MM.1S (cell line): ENCODE data around the gene MLLT10.
"Not testable (repeated sequence)": the region's sequence is repeated elsewhere in the genome, so short reads cannot be mapped to it uniquely, and the experiment has no call there.

ENCODE experiments used
- DNase-seq: peaks from one replicate; pipeline ENCODE4 v3.0.0-alpha.2; 2015
- H2AFZ ChIP-seq: fragments of 300-600 bp; sonication (generic); 2 replicates; pipeline ENCODE4 v1.6.0; 2016; ENCODE audit warnings: antibody characterized with exemption, low read length
- H3F3A ChIP-seq: fragments of 300-600 bp; sonication (generic); 2 replicates; pipeline ENCODE4 v1.6.1; 2016; ENCODE audit warnings: mild to moderate bottlenecking, antibody characterized with exemption, low read length, moderate library complexity, mixed read lengths; ENCODE audit not compliant: insufficient read depth
- H3K27ac ChIP-seq: fragments of 300-600 bp; sonication (generic); 2 replicates; pipeline ENCODE4 v1.5.1; 2016; ENCODE audit warnings: mild to moderate bottlenecking, low read length
- H3K27me3 ChIP-seq: fragments of 300-600 bp; sonication (generic); replicated peaks from 2 replicates; pipeline ENCODE4 v1.6.0; 2016; ENCODE audit warnings: low read length; ENCODE audit not compliant: insufficient read depth
- H3K36me3 ChIP-seq: fragments of 300-600 bp; sonication (generic); replicated peaks from 2 replicates; pipeline ENCODE4 v1.6.1; 2016; ENCODE audit warnings: mild to moderate bottlenecking, low read length, mixed read lengths; ENCODE audit not compliant: insufficient read depth
- H3K4me1 ChIP-seq: fragments of 300-600 bp; sonication (generic); 2 replicates; pipeline ENCODE4 v1.6.1; 2016; ENCODE audit warnings: low read length, mixed read lengths
- H3K4me2 ChIP-seq: fragments of 300-600 bp; sonication (generic); 2 replicates; pipeline ENCODE4 v1.6.0; 2016; ENCODE audit warnings: low read depth, low read length
- H3K4me3 ChIP-seq: fragments of 300-600 bp; sonication (generic); 2 replicates; pipeline ENCODE4 v1.5.1; 2016; ENCODE audit warnings: low read length, mixed read lengths
- H3K79me2 ChIP-seq: fragments of 300-600 bp; sonication (generic); 2 replicates; pipeline ENCODE4 v1.6.1; 2016; ENCODE audit warnings: mixed run types, low read length, mixed read lengths
- H3K9ac ChIP-seq: fragments of 300-600 bp; sonication (generic); 2 replicates; pipeline ENCODE4 v1.6.1; 2016; ENCODE audit warnings: low read length, mixed read lengths
- H3K9me2 ChIP-seq: fragments of 300-600 bp; sonication (generic); replicated peaks from 2 replicates; pipeline ENCODE4 v1.6.1; 2016; ENCODE audit warnings: mild to moderate bottlenecking, low read length, mixed read lengths; ENCODE audit not compliant: insufficient read depth
- H3K9me3 ChIP-seq: fragments of 300-600 bp; sonication (generic); replicated peaks from 2 replicates; pipeline ENCODE4 v1.6.1; 2016; ENCODE audit warnings: mild to moderate bottlenecking, low read length, mixed read lengths; ENCODE audit not compliant: insufficient read depth
- H4K20me1 ChIP-seq: fragments of 300-600 bp; sonication (generic); 2 replicates; pipeline ENCODE4 v1.6.1; 2016; ENCODE audit warnings: mild to moderate bottlenecking, low read length, moderate library complexity, mixed read lengths; ENCODE audit not compliant: insufficient read depth
- EZH2 ChIP-seq: fragments of 300-600 bp; sonication (generic); optimal IDR thresholded peaks from 2 replicates; pipeline ENCODE3; 2017; ENCODE audit warnings: low read depth, mild to moderate bottlenecking, antibody characterized with exemption, low read length, mixed read lengths
- EZH2phosphoT487 ChIP-seq: fragments of 300-600 bp; sonication (generic); IDR thresholded peaks from 2 replicates; pipeline ENCODE4 v1.6.1; 2018; ENCODE audit warnings: antibody characterized with exemption, low read length
- TF ChIP-seq, protein P1 (sequence below): fragments of 300-600 bp; sonication (generic); IDR thresholded peaks from 2 replicates; pipeline ENCODE4 v1.5.1; 2016; ENCODE audit warnings: antibody characterized with exemption, low read length, mixed read lengths

MLLT10 gene

DNA sequence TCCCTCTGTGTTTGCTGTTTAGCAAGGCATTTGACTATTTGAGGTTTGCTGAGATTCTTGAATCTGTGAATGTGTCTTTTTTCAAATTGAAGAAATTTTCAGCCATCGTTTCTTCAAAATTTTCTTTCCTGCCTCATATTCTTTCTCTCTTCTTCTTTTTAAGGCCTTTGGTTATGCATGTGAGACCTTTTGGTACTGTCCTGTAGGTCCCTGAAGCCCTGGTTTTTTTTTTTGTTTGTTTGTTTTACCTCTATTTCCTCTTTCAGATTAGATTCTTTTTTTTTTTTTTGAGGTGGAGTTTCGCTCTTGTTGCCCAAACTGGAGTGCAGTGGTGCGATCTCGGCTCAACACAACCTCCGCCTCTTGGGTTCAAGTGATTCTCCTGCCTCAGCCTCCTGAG, 45.3 kb downstream of the MLLT10 start:
- H3K27me3 ChIP-seq, result no peaks in the 10 kb centered on the region
- H3K9me2 ChIP-seq, result no peaks in the 10 kb centered on the region
- H3K9ac ChIP-seq, result no peak overlapping the region
- no peak overlapping the region for H3K4me2 ChIP-seq
- no peak overlapping the region for H3K27ac ChIP-seq
- no peak for DNase-seq
- H2AFZ ChIP-seq, result no peak overlapping the region
- H3K79me2 ChIP-seq, result peaks cover 89% of the 10 kb centered on the region
- TF ChIP-seq EZH2, result no peak
- TF ChIP-seq, protein P1, sequence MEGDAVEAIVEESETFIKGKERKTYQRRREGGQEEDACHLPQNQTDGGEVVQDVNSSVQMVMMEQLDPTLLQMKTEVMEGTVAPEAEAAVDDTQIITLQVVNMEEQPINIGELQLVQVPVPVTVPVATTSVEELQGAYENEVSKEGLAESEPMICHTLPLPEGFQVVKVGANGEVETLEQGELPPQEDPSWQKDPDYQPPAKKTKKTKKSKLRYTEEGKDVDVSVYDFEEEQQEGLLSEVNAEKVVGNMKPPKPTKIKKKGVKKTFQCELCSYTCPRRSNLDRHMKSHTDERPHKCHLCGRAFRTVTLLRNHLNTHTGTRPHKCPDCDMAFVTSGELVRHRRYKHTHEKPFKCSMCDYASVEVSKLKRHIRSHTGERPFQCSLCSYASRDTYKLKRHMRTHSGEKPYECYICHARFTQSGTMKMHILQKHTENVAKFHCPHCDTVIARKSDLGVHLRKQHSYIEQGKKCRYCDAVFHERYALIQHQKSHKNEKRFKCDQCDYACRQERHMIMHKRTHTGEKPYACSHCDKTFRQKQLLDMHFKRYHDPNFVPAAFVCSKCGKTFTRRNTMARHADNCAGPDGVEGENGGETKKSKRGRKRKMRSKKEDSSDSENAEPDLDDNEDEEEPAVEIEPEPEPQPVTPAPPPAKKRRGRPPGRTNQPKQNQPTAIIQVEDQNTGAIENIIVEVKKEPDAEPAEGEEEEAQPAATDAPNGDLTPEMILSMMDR, result no peak
- no peak for TF ChIP-seq EZH2phosphoT487
- H3K4me3 ChIP-seq, result no peak overlapping the region
- peaks cover 2% of the 10 kb centered on the region for H3F3A ChIP-seq
- H3K4me1 ChIP-seq, result no peaks in the 10 kb centered on the region
- H4K20me1 ChIP-seq, result no peaks in the 10 kb centered on the region
- H3K9me3 ChIP-seq, result no peaks in the 10 kb centered on the region
- no peaks in the 10 kb centered on the region for H3K36me3 ChIP-seq

DNA sequence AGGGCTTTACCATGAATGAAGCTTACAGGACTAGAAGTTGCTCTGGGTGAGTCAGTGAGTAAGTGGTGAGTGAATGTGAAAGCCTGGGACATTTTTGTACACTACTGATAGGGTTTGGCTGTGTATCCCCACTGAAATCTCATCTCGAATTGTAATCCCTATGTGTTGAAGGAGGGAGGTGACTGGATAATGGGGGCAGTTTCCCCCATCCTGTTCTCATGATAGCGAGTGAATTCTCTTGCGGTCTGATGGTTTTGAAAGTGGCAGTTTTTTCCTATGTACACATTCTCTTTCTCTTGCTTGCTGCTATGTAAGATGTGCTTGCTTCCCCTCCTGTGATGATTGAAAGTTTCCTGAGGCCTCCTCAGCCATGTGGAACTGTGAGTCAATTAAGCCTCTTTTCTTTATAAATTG, 47.4 kb downstream of the MLLT10 start:
- not testable (repeated sequence) for DNase-seq, H2AFZ ChIP-seq, H3K36me3 ChIP-seq, H3K9me2 ChIP-seq, H3K27me3 ChIP-seq, H3K9me3 ChIP-seq, H3K9ac ChIP-seq, H3K27ac ChIP-seq, H3K4me2 ChIP-seq, H4K20me1 ChIP-seq, H3K4me3 ChIP-seq, H3K4me1 ChIP-seq
- Histone ChIP-seq H3K79me2 (peaks cover 80% of the 10 kb centered on the region), H3F3A (peaks cover 21% of the 10 kb centered on the region)

DNA sequence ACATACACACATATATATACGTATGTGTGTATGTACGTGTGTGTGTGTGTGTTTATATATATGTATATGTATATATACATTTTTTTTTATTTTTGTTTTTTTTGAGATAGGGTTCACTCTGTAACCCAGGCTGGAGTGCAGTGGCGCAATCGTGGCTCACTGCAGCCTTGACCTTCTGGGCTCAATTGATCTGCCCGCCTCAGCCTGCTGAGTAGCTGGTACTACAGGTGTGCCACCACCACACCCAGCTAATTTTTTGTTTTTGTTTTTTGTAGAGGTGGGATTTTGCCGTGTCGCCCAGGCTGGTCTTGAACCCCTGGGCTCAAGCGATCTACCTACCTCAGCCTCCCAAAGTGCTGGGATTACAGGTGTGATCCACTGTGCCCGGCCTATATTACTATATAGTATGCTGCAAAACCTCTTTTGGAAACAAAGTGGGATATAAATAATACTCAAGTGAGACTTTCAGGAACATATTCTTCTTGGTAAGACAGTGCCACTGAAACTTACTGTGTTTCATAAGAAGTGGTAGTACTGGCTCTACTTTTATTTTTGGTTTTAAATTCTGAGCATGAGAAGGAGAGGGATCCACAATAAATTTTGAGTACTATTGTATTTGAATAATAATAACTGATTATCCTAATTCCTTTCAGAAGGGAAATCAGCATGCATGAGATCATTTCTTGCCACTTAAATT, 51.0 kb downstream of the MLLT10 start:
- peak overlapping the region; percentile 25; the same call in 1 of the 2 replicates for H3K9ac ChIP-seq
- no peaks in the 10 kb centered on the region for H3K27me3 ChIP-seq
- no peaks in the 10 kb centered on the region; the same call in 1 of the 2 replicates for H3K36me3 ChIP-seq
- peaks cover 74% of the 10 kb centered on the region for H3K79me2 ChIP-seq
- H3K4me2 ChIP-seq, result peak overlapping the region; percentile 33
- no peak overlapping the region for H2AFZ ChIP-seq
- H3K4me3 ChIP-seq, result peak overlapping the region; percentile 36
- H4K20me1 ChIP-seq, result no peaks in the 10 kb centered on the region
- no peaks in the 10 kb centered on the region for H3K9me2 ChIP-seq
- H3F3A ChIP-seq, result peaks cover 31% of the 10 kb centered on the region
- H3K4me1 ChIP-seq, result peaks cover 15% of the 10 kb centered on the region
- TF ChIP-seq EZH2 (no peak), EZH2phosphoT487 (no peak)
- TF ChIP-seq, protein P1, result no peak
- peak; percentile 74 for DNase-seq
- no peaks in the 10 kb centered on the region for H3K9me3 ChIP-seq
- H3K27ac ChIP-seq, result peak overlapping the region; percentile 72; the same call in 1 of the 2 replicates

DNA sequence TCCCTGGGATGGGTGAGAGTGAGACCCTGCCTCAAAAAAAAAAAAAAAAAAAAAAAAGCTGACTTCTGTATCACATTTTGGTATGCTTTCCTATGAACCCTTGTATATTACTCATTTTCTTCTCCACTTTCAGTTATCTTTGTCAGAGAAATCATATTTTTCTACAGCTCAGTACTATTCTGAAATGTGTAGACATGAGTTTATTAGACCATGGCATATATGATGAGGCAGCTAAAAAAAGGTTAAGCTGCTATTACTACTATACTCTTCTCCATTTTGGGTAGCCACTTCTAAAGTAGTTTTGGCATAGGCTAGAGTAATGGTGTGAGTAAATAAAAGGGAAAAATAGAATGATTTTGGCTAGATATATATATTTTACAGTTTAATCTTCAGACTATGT, 53.4 kb downstream of the MLLT10 start:
- peaks cover 68% of the 10 kb centered on the region for H3K79me2 ChIP-seq

DNA sequence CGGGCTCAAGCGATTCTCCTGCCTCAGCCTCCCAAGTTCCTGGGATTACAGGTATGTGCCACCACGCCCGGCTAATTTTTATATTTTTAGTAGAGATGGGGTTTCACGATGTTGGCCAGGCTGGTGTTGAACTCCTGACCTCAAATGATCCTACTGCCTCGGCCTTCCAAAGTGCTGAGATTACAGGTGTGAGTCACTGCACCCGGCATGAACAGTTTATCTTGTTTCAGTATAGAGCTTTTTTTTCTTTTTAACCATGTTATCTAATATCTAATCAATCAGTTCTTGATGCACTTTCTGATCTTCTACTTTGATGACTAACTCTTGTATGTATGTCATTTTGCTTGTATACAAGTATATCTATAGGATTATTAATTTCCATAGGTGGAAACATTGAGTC, 54.1 kb downstream of the MLLT10 start:
- H3K36me3 ChIP-seq, H3K4me2 ChIP-seq, DNase-seq, H2AFZ ChIP-seq, H3K9me2 ChIP-seq, H4K20me1 ChIP-seq, H3K4me3 ChIP-seq, H3K27ac ChIP-seq, H3K27me3 ChIP-seq, H3K9me3 ChIP-seq, H3K9ac ChIP-seq: not testable (repeated sequence)
- H3K79me2 ChIP-seq, result peaks cover 68% of the 10 kb centered on the region
- H3F3A ChIP-seq, result peaks cover 47% of the 10 kb centered on the region
- peaks cover 37% of the 10 kb centered on the region for H3K4me1 ChIP-seq

More for the DNA sequence above, 53.4 kb downstream of the MLLT10 start:
- Histone ChIP-seq H3K27me3 (no peaks in the 10 kb centered on the region), H3K9me2 (no peaks in the 10 kb centered on the region), H3K4me2 (no peak overlapping the region), H3K9me3 (no peaks in the 10 kb centered on the region), H3K27ac (no peak overlapping the region), H3K4me1 (peaks cover 34% of the 10 kb centered on the region), H3F3A (peaks cover 47% of the 10 kb centered on the region), H3K9ac (no peak overlapping the region), H4K20me1 (no peaks in the 10 kb centered on the region), H2AFZ (no peak overlapping the region), H3K4me3 (no peak overlapping the region), H3K36me3 (no peaks in the 10 kb centered on the region; the same call in 1 of the 2 replicates)
- TF ChIP-seq, protein P1, result no peak
- TF ChIP-seq EZH2phosphoT487 (no peak), EZH2 (no peak)
- no peak for DNase-seq
